IMR-90 (cell line): Measurements from ENCODE around the gene OR2T33.

Experiments used
- BHLHE40 ChIP-seq: fragments of 150-350 bp; IDR thresholded peaks from 2 replicates; pipeline ENCODE4 v1.6.1; 2016; ENCODE audit warnings: mild to moderate bottlenecking, low read depth, low read length
- CEBPB ChIP-seq: IDR thresholded peaks from 2 replicates; pipeline ENCODE4 v1.6.1; 2012; ENCODE audit warnings: low read depth, low read length, improper control_type of control experiment
- CHD1 ChIP-seq: IDR thresholded peaks from 2 replicates; pipeline ENCODE4 v1.6.1; 2012; ENCODE audit warnings: low read depth, low read length, improper control_type of control experiment
- FOS ChIP-seq: fragments of 150-350 bp; IDR thresholded peaks from 2 replicates; pipeline ENCODE4 v1.6.1; 2016; ENCODE audit warnings: low read depth, low read length
- MAFK ChIP-seq: IDR thresholded peaks from 2 replicates; pipeline ENCODE4 v1.6.1; 2012; ENCODE audit warnings: low read depth, low read length, improper control_type of control experiment
- MAZ ChIP-seq: IDR thresholded peaks from 2 replicates; pipeline ENCODE4 v1.6.1; 2012; ENCODE audit warnings: low read depth, mild to moderate bottlenecking, low read length, improper control_type of control experiment, moderate library complexity, borderline replicate concordance
- MXI1 ChIP-seq: IDR thresholded peaks from 2 replicates; pipeline ENCODE4 v1.6.1; 2012; ENCODE audit warnings: low read depth, mild to moderate bottlenecking, low read length, moderate library complexity, borderline replicate concordance
- POLR2A ChIP-seq: IDR thresholded peaks from 2 replicates; pipeline ENCODE4 v1.6.1; 2012; ENCODE audit warnings: mild to moderate bottlenecking, low read depth, low read length
- RAD21 ChIP-seq: IDR thresholded peaks from 2 replicates; pipeline ENCODE4 v1.6.1; 2012; ENCODE audit warnings: low read length, improper control_type of control experiment
- RCOR1 ChIP-seq: IDR thresholded peaks from 2 replicates; pipeline ENCODE4 v1.6.1; 2012; ENCODE audit warnings: mild to moderate bottlenecking, low read length, improper control_type of control experiment; ENCODE audit not compliant: insufficient replicate concordance
- RFX5 ChIP-seq: IDR thresholded peaks from 2 replicates; pipeline ENCODE4 v1.8.0; 2012; ENCODE audit warnings: low read depth, mild to moderate bottlenecking, low read length, moderate library complexity
- SMC3 ChIP-seq: fragments of 150-350 bp; IDR thresholded peaks from 2 replicates; pipeline ENCODE4 v1.6.1; 2016; ENCODE audit warnings: low read depth, mild to moderate bottlenecking, antibody characterized with exemption, low read length, moderate library complexity
- TF ChIP-seq, protein P1 (sequence below): conservative IDR thresholded peaks from 2 replicates; pipeline ENCODE4 v1.5.1; 2012; ENCODE audit warnings: mild to moderate bottlenecking, low read depth, low read length, improper control_type of control experiment
- TF ChIP-seq, protein P2 (sequence below): fragments of 150-350 bp; IDR thresholded peaks from 2 replicates; pipeline ENCODE4 v1.6.1; 2017; ENCODE audit warnings: mild to moderate bottlenecking, antibody characterized with exemption, low read length, low read depth

GRCh38 chr1:248225537-248225936 lies 52.2 kb downstream of the OR2T33 start:
- TF ChIP-seq POLR2A (no peak), SMC3 (no peak), MXI1 (no peak), MAFK (no peak), FOS (no peak), MAZ (no peak), CHD1 (no peak), RCOR1 (no peak), RAD21 (no peak), RFX5 (no peak), CEBPB (no peak), BHLHE40 (no peak)
- TF ChIP-seq, protein P1, sequence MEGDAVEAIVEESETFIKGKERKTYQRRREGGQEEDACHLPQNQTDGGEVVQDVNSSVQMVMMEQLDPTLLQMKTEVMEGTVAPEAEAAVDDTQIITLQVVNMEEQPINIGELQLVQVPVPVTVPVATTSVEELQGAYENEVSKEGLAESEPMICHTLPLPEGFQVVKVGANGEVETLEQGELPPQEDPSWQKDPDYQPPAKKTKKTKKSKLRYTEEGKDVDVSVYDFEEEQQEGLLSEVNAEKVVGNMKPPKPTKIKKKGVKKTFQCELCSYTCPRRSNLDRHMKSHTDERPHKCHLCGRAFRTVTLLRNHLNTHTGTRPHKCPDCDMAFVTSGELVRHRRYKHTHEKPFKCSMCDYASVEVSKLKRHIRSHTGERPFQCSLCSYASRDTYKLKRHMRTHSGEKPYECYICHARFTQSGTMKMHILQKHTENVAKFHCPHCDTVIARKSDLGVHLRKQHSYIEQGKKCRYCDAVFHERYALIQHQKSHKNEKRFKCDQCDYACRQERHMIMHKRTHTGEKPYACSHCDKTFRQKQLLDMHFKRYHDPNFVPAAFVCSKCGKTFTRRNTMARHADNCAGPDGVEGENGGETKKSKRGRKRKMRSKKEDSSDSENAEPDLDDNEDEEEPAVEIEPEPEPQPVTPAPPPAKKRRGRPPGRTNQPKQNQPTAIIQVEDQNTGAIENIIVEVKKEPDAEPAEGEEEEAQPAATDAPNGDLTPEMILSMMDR, result no peak
- TF ChIP-seq, protein P2, sequence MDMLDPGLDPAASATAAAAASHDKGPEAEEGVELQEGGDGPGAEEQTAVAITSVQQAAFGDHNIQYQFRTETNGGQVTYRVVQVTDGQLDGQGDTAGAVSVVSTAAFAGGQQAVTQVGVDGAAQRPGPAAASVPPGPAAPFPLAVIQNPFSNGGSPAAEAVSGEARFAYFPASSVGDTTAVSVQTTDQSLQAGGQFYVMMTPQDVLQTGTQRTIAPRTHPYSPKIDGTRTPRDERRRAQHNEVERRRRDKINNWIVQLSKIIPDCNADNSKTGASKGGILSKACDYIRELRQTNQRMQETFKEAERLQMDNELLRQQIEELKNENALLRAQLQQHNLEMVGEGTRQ, result no peak
